ENCODE results near the gene RAB11FIP3. TPM values are rescaled to one million over a fixed set of nuclear protein-coding genes. Genes with fewer than 3 reads are reported as not detected.

The RAB11FIP3 gene
- total and polyA plus RNA-seq, 9 of the 15 experiments (the other 6 are each of a cell fraction or from before 2014, with no cell fraction given), result 0.46 to 13.1 (median 4.3) TPM

GRCh38 chr16:401468-402348 lies 23.7 kb upstream of the RAB11FIP3 start, which contains the start of gene DECR2 (continued):
- TF ChIP-seq DPF2 (IDR thresholded peaks at IDR 0.05), result peak; percentile 54
- peak; percentile 73; the same call in 1 of the 2 replicates for TF ChIP-seq POLR2H (tag; IDR thresholded peaks at IDR 0.05; ENCODE audit: low read depth)
- peak; percentile 66 for TF ChIP-seq THAP12 (CRISPR knock-in tag; IDR thresholded peaks at IDR 0.05)
- TF ChIP-seq SMC3 (conservative IDR thresholded peaks at IDR 0.05; ENCODE audit: insufficient read depth, low read depth, low read length), result 0 out of 2 replicates have a peak, but pooled peaks have one; percentile 28
- TF ChIP-seq SMARCB1 (IDR thresholded peaks at IDR 0.05; ENCODE audit: insufficient read length, low read depth), result no peak
- TF ChIP-seq GATAD2A (IDR thresholded peaks at IDR 0.05), result 0 out of 2 replicates have a peak, but pooled peaks have one; percentile 11
- TF ChIP-seq SUPT5H (IDR thresholded peaks at IDR 0.05), result peak; percentile 81
- 0 out of 2 replicates have a peak, but pooled peaks have one; percentile 24 for TF ChIP-seq CGGBP1 (CRISPR knock-in tag; IDR thresholded peaks at IDR 0.05)
- 0 out of 2 replicates have a peak, but pooled peaks have one; percentile 22 for TF ChIP-seq MTA1 (IDR thresholded peaks at IDR 0.05; ENCODE audit: borderline replicate concordance)
- peak; percentile 17; the same call in 1 of the 2 replicates for TF ChIP-seq HDAC2 (IDR thresholded peaks at IDR 0.05)
- peak; percentile 63 to 67 (median 63) for TF ChIP-seq CTCF (IDR thresholded peaks at IDR 0.05 in 2 of 3, conservative IDR thresholded peaks at IDR 0.05 in 1 of 3; ENCODE audit: insufficient read depth in 2 of 3, low read depth in 1 of 3, low read length in 3 of 3)
- TF ChIP-seq E2F8 (IDR thresholded peaks at IDR 0.05; ENCODE audit: low read depth, partially characterized antibody), result peak; percentile 62
- TF ChIP-seq ARID2 (IDR thresholded peaks at IDR 0.05), result peak; percentile 37; the same call in 1 of the 2 replicates
- peak; percentile 53; the same call in 1 of the 2 replicates for TF ChIP-seq ZNF609 (CRISPR knock-in tag; IDR thresholded peaks at IDR 0.05; ENCODE audit: borderline replicate concordance)

Measured in K562 (cell line).